ENCODE results near the gene HS6ST2. TPM values are rescaled to one million over a fixed set of nuclear protein-coding genes. Genes with fewer than 3 reads are reported as not detected.

HS6ST2 gene
- total RNA-seq, 4 donors from 2014 or later = 0.21 to 0.30 (median 0.24) TPM; not detected in 1

GRCh38 chrX:132714913-132715312 lies 243.5 kb downstream of the HS6ST2 start:
- Histone ChIP-seq H3K4me1 (no peaks in the 10 kb centered on the region), H3K36me3 (no peaks in the 10 kb centered on the region), H3K27me3 (no peaks in the 10 kb centered on the region), H3K4me3 (no peak overlapping the region), H3K9me3 (no peaks in the 10 kb centered on the region), H3K27ac (no peak overlapping the region)
- DNase-seq (ENCODE audit: low spot score in 2 of 2) = no peak
- WGBS = 67% methylated on average over 5 of the region's 5 CpGs
- TF ChIP-seq POLR2A (IDR thresholded peaks at IDR 0.05) (no peak), EP300 (IDR thresholded peaks at IDR 0.05) (no peak), POLR2AphosphoS5 (IDR thresholded peaks at IDR 0.05) (no peak), CTCF (IDR thresholded peaks at IDR 0.05) (no peak)

- Histone ChIP-seq H3K27me3 (no peaks in the 10 kb centered on the region), H3K9me3 (no peaks in the 10 kb centered on the region), H3K27ac (no peak overlapping the region), H3K36me3 (no peaks in the 10 kb centered on the region), H3K4me1 (no peaks in the 10 kb centered on the region), H3K4me3 (no peak overlapping the region)
- no peak for DNase-seq (ENCODE audit: low spot score in 2 of 2)
- TF ChIP-seq POLR2AphosphoS5 (IDR thresholded peaks at IDR 0.05) = no peak
- no peak for TF ChIP-seq CTCF (IDR thresholded peaks at IDR 0.05)
- TF ChIP-seq EP300 (IDR thresholded peaks at IDR 0.05) = no peak
- TF ChIP-seq POLR2A (IDR thresholded peaks at IDR 0.05) = no peak
These were observed 246.1 kb downstream of the HS6ST2 start for GRCh38 chrX:132712350-132712749.

GRCh38 chrX:132710656-132711155 lies 247.7 kb downstream of the HS6ST2 start:
- H3K36me3 ChIP-seq = no peaks in the 10 kb centered on the region
- no peaks in the 10 kb centered on the region for H3K9me3 ChIP-seq
- H3K27me3 ChIP-seq = no peaks in the 10 kb centered on the region
- H3K27ac ChIP-seq = no peak overlapping the region
- TF ChIP-seq POLR2A (IDR thresholded peaks at IDR 0.05) (no peak), EP300 (IDR thresholded peaks at IDR 0.05) (no peak), CTCF (IDR thresholded peaks at IDR 0.05) (no peak), POLR2AphosphoS5 (IDR thresholded peaks at IDR 0.05) (no peak)
- no peak for DNase-seq (ENCODE audit: low spot score in 2 of 2)
- no peak overlapping the region for H3K4me3 ChIP-seq
- H3K4me1 ChIP-seq = no peaks in the 10 kb centered on the region
- WGBS = 26% methylated on average over 1 of the region's 1 CpG

- Histone ChIP-seq H3K4me1 (no peaks in the 10 kb centered on the region), H3K36me3 (no peaks in the 10 kb centered on the region), H3K27ac (no peak overlapping the region), H3K4me3 (no peak overlapping the region), H3K27me3 (no peaks in the 10 kb centered on the region), H3K9me3 (no peaks in the 10 kb centered on the region)
- no peak for DNase-seq (ENCODE audit: low spot score in 2 of 2)
- no peak for TF ChIP-seq POLR2AphosphoS5 (IDR thresholded peaks at IDR 0.05)
- no peak for TF ChIP-seq POLR2A (IDR thresholded peaks at IDR 0.05)
- TF ChIP-seq CTCF (IDR thresholded peaks at IDR 0.05) = no peak
- no peak for TF ChIP-seq EP300 (IDR thresholded peaks at IDR 0.05)
These were observed 249.9 kb downstream of the HS6ST2 start for GRCh38 chrX:132708529-132708928.

- H3K4me1 ChIP-seq = no peaks in the 10 kb centered on the region
- WGBS = 65% methylated on average over 2 of the region's 2 CpGs
- no peak overlapping the region for H3K4me3 ChIP-seq
- H3K36me3 ChIP-seq = no peaks in the 10 kb centered on the region
- TF ChIP-seq EP300 (IDR thresholded peaks at IDR 0.05) = no peak
- TF ChIP-seq CTCF (IDR thresholded peaks at IDR 0.05) = no peak
- TF ChIP-seq POLR2A (IDR thresholded peaks at IDR 0.05) = no peak
- TF ChIP-seq POLR2AphosphoS5 (IDR thresholded peaks at IDR 0.05) = no peak
- no peak overlapping the region for H3K27ac ChIP-seq
- no peaks in the 10 kb centered on the region for H3K9me3 ChIP-seq
- DNase-seq (ENCODE audit: low spot score in 2 of 2) = no peak
- H3K27me3 ChIP-seq = no peaks in the 10 kb centered on the region
These were observed 253.7 kb downstream of the HS6ST2 start for GRCh38 chrX:132704769-132705168.
